Measurements from ENCODE around the gene DYSF.

DNA sequence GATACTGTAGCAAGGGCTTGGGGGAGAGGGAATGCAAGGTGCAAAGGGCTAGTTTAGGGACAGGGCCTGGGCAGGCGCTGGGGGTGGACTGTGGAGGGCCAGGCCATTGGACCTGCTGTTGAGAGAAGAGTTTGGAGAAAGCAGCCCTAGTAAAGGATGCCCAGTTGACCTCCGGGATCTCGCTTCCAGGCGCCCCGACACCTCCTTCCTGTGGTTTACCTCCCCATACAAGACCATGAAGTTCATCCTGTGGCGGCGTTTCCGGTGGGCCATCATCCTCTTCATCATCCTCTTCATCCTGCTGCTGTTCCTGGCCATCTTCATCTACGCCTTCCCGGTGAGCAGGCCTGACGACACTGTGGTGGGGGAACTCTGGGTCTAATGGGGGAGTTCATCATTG lies 229.0 kb downstream of the DYSF start:
- TF ChIP-seq CHD2 (IDR thresholded peaks at IDR 0.05; ENCODE audit: low read length, partially characterized antibody) (no peak), MXI1 (IDR thresholded peaks at IDR 0.05; ENCODE audit: low read depth, low read length) (no peak), JUND (IDR thresholded peaks at IDR 0.05) (no peak), SIN3A (IDR thresholded peaks at IDR 0.05; ENCODE audit: borderline replicate concordance, low read depth, low read length) (no peak)
- TF ChIP-seq, protein P1, sequence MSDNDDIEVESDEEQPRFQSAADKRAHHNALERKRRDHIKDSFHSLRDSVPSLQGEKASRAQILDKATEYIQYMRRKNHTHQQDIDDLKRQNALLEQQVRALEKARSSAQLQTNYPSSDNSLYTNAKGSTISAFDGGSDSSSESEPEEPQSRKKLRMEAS (IDR thresholded peaks at IDR 0.05; ENCODE audit: low read depth) = no peak
